Muscle layer of duodenum (tissue), 2 donors: ENCODE measurements around the gene SYNPR.

Experiments used
- H3K27ac ChIP-seq: one replicate; pipeline ENCODE4 v1.7.0; 2013; ENCODE audit warnings: mild to moderate bottlenecking, low read length
- H3K27me3 ChIP-seq: one replicate; pipeline ENCODE4 v1.7.0; 2013; ENCODE audit warnings: low read depth, mild to moderate bottlenecking, control low read depth, low read length
- H3K36me3 ChIP-seq, 2 donors: one replicate each; pipeline ENCODE4 v1.7.0; 2013; ENCODE audit warnings: low read length in 2 of 2, control low read depth in 1 of 2, mild to moderate bottlenecking in 1 of 2; ENCODE audit not compliant: insufficient read depth in 2 of 2, control insufficient read depth in 1 of 2
- H3K4me1 ChIP-seq, 2 donors: one replicate each; pipeline ENCODE4 v1.7.0; 2013; ENCODE audit warnings: low read length in 2 of 2, mild to moderate bottlenecking in 2 of 2, control low read depth in 1 of 2, moderate library complexity in 1 of 2; ENCODE audit not compliant: insufficient read depth in 2 of 2, control insufficient read depth in 1 of 2
- H3K4me3 ChIP-seq, 2 donors: one replicate each; pipeline ENCODE4 v1.7.0; 2013; ENCODE audit warnings: low read length in 2 of 2, low read depth in 1 of 2, mild to moderate bottlenecking in 1 of 2
- H3K9me3 ChIP-seq, 2 donors: one replicate each; pipeline ENCODE4 v1.7.0; 2013; ENCODE audit warnings: low read length in 2 of 2, control low read depth in 1 of 2, mild to moderate bottlenecking in 1 of 2; ENCODE audit not compliant: control insufficient read depth in 1 of 2
- donor health status: healthy.

Gene SYNPR

GRCh38 chr3:63386568-63386967, 108.5 kb downstream of the SYNPR start:
- Histone ChIP-seq H3K4me1 (no peaks in the 10 kb centered on the region), H3K4me3 (no peak overlapping the region), H3K36me3 (no peaks in the 10 kb centered on the region), H3K27me3 (no peaks in the 10 kb centered on the region), H3K9me3 (no peaks in the 10 kb centered on the region), H3K27ac (no peak overlapping the region)

- H3K27ac ChIP-seq, result no peak overlapping the region
- no peaks in the 10 kb centered on the region for H3K36me3 ChIP-seq
- H3K27me3 ChIP-seq, result no peaks in the 10 kb centered on the region
- no peaks in the 10 kb centered on the region for H3K9me3 ChIP-seq
- H3K4me3 ChIP-seq, result no peak overlapping the region
- H3K4me1 ChIP-seq, result no peaks in the 10 kb centered on the region
These were observed 109.5 kb downstream of the SYNPR start for GRCh38 chr3:63387568-63387967.

- Histone ChIP-seq H3K27me3 (no peaks in the 10 kb centered on the region), H3K4me3 (no peak overlapping the region), H3K9me3 (no peaks in the 10 kb centered on the region), H3K27ac (no peak overlapping the region), H3K4me1 (no peaks in the 10 kb centered on the region), H3K36me3 (no peaks in the 10 kb centered on the region)
These were observed 112.7 kb downstream of the SYNPR start for GRCh38 chr3:63390710-63391230.

- Histone ChIP-seq H3K4me3 (no peak overlapping the region), H3K27ac (no peak overlapping the region), H3K36me3 (no peaks in the 10 kb centered on the region), H3K27me3 (no peaks in the 10 kb centered on the region), H3K4me1 (no peaks in the 10 kb centered on the region), H3K9me3 (no peaks in the 10 kb centered on the region)
These were observed 117.9 kb downstream of the SYNPR start for GRCh38 chr3:63395960-63396359.

- no peaks in the 10 kb centered on the region for H3K36me3 ChIP-seq
These were observed 122.2 kb downstream of the SYNPR start for GRCh38 chr3:63400246-63400860.

GRCh38 chr3:63405882-63406281, 127.8 kb downstream of the SYNPR start:
- no peaks in the 10 kb centered on the region for H3K36me3 ChIP-seq
- H3K4me3 ChIP-seq, result no peak overlapping the region
- no peaks in the 10 kb centered on the region for H3K4me1 ChIP-seq
- no peaks in the 10 kb centered on the region for H3K9me3 ChIP-seq
- H3K27me3 ChIP-seq, result no peaks in the 10 kb centered on the region
- H3K27ac ChIP-seq, result no peak overlapping the region

More at GRCh38 chr3:63400246-63400860, 122.2 kb downstream of the SYNPR start:
- H3K27ac ChIP-seq, result no peak overlapping the region
- no peak overlapping the region for H3K4me3 ChIP-seq
- no peaks in the 10 kb centered on the region for H3K4me1 ChIP-seq
- no peaks in the 10 kb centered on the region for H3K9me3 ChIP-seq
- H3K27me3 ChIP-seq, result no peaks in the 10 kb centered on the region

- Histone ChIP-seq H3K4me1 (no peaks in the 10 kb centered on the region), H3K4me3 (no peak overlapping the region), H3K9me3 (no peaks in the 10 kb centered on the region), H3K27ac (no peak overlapping the region), H3K36me3 (no peaks in the 10 kb centered on the region), H3K27me3 (no peaks in the 10 kb centered on the region)
These were observed 135.4 kb downstream of the SYNPR start for GRCh38 chr3:63413523-63413922.

GRCh38 chr3:63414607-63415006, 136.5 kb downstream of the SYNPR start:
- H3K4me3 ChIP-seq, result no peak overlapping the region
- H3K9me3 ChIP-seq, result no peaks in the 10 kb centered on the region
- H3K36me3 ChIP-seq, result no peaks in the 10 kb centered on the region
- no peaks in the 10 kb centered on the region for H3K4me1 ChIP-seq
- no peaks in the 10 kb centered on the region for H3K27me3 ChIP-seq
- H3K27ac ChIP-seq, result no peak overlapping the region

- Histone ChIP-seq H3K4me1 (no peaks in the 10 kb centered on the region), H3K27ac (no peak overlapping the region), H3K4me3 (no peak overlapping the region), H3K9me3 (no peaks in the 10 kb centered on the region), H3K36me3 (no peaks in the 10 kb centered on the region), H3K27me3 (no peaks in the 10 kb centered on the region)
These were observed 151.8 kb downstream of the SYNPR start for GRCh38 chr3:63429905-63430304.

GRCh38 chr3:63430875-63431274, 152.8 kb downstream of the SYNPR start:
- Histone ChIP-seq H3K9me3 (no peaks in the 10 kb centered on the region), H3K27ac (no peak overlapping the region), H3K4me3 (no peak overlapping the region), H3K36me3 (no peaks in the 10 kb centered on the region), H3K27me3 (no peaks in the 10 kb centered on the region), H3K4me1 (no peaks in the 10 kb centered on the region)

GRCh38 chr3:63437858-63438257, 159.8 kb downstream of the SYNPR start:
- Histone ChIP-seq H3K36me3 (no peaks in the 10 kb centered on the region), H3K4me1 (no peaks in the 10 kb centered on the region), H3K4me3 (no peak overlapping the region), H3K27ac (no peak overlapping the region), H3K9me3 (no peaks in the 10 kb centered on the region), H3K27me3 (no peaks in the 10 kb centered on the region)

- Histone ChIP-seq H3K4me1 (no peaks in the 10 kb centered on the region), H3K27ac (no peak overlapping the region), H3K4me3 (no peak overlapping the region), H3K36me3 (no peaks in the 10 kb centered on the region), H3K27me3 (no peaks in the 10 kb centered on the region), H3K9me3 (no peaks in the 10 kb centered on the region)
These were observed 160.8 kb downstream of the SYNPR start for GRCh38 chr3:63438826-63439371.
